Suprapubic skin (tissue), 4 donors: ENCODE results near the gene TAS1R2. TPM values are rescaled to one million over a fixed set of nuclear protein-coding genes. Genes with fewer than 3 reads are reported as not detected.

Experiments used
- DNase-seq, 2 donors: peaks; one replicate each; pipeline ENCODE4 v3.0.0-alpha.2; 2019; ENCODE audit warnings: low spot score in 2 of 2
- H3K27ac ChIP-seq: fragments of 200-600 bp; sonication (generic); one replicate; pipeline ENCODE4 v1.5.1; 2019
- H3K27me3 ChIP-seq: fragments of 200-600 bp; sonication (generic); one replicate; pipeline ENCODE4 v1.5.1; 2019
- H3K36me3 ChIP-seq: fragments of 200-600 bp; sonication (generic); one replicate; pipeline ENCODE4 v1.5.1; 2019
- H3K4me1 ChIP-seq: fragments of 200-600 bp; sonication (generic); one replicate; pipeline ENCODE4 v1.5.1; 2019
- H3K4me3 ChIP-seq: fragments of 200-600 bp; sonication (generic); one replicate; pipeline ENCODE4 v1.5.1; 2019; ENCODE audit warnings: mild to moderate bottlenecking
- H3K9me3 ChIP-seq: fragments of 200-600 bp; sonication (generic); one replicate; pipeline ENCODE4 v1.5.1; 2019
- EP300 ChIP-seq: sonication (generic); formaldehyde crosslinking; IDR thresholded peaks from one replicate; pipeline ENCODE4 v1.6.1; 2017; ENCODE audit warnings: antibody characterized with exemption
- POLR2A ChIP-seq, 2 donors: fragments of 450-650 bp; IDR thresholded peaks; one replicate each; pipeline ENCODE4 v1.6.1; 2017; ENCODE audit warnings: antibody characterized with exemption in 2 of 2, mild to moderate bottlenecking in 2 of 2, moderate library complexity in 2 of 2
- POLR2AphosphoS5 ChIP-seq, 3 donors: sonication (generic); formaldehyde crosslinking; IDR thresholded peaks; one replicate each; pipeline ENCODE4 v1.6.1; 2017; ENCODE audit warnings: antibody characterized with exemption in 3 of 3
- WGBS: methylation state at CpG from one replicate; pipeline ENCODE4 v1.1.5; 2018; 5-methylcytosine and 5-hydroxymethylcytosine counted together
- total RNA-seq, 4 donors: library from RNA; depleted of rRNA; stranded (reverse); fragments of >200 nt; gene quantifications; one replicate each; pipeline ENCODE4 v1.1.0, GENCODE V29; 2016
- TF ChIP-seq, protein P1 (sequence below), 2 donors: fragments of 200-600 bp in 1 of 2; fragments of 450-650 bp in 1 of 2; sonication (generic) in 1 of 2; IDR thresholded peaks; one replicate each; pipeline ENCODE4 v1.5.1; 2016 to 2019; ENCODE audit warnings: antibody characterized with exemption in 2 of 2, mild to moderate bottlenecking in 1 of 2, moderate library complexity in 1 of 2

Gene TAS1R2
- total RNA-seq, 4 donors from 2014 or later, result 0.38 to 1.3 (median 1.2) TPM; not detected in 1

DNA sequence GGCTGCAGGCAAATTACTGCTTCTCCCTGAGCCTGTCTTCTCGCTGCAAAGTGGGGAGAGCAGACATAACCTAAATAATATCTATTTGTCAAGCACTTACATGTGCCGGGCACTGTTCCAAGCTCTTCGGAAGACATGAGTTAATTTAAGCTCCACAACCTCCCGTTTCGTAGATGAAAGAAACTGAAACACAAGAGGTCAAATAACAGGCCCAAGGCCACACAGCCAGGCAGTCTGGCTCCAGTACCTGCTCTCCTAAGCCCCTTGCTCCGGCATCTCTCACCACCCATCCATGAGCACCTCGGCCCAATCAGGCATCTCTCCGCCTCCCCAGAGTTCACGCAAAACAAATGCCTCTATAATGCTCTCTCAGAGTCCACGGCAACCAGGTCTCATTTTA lies 65.4 kb downstream of the TAS1R2 start:
- peaks cover 6% of the 10 kb centered on the region for H3K9me3 ChIP-seq
- TF ChIP-seq EP300, result no peak
- no peak for TF ChIP-seq POLR2AphosphoS5 (IDR thresholded peaks at IDR 0.05)
- TF ChIP-seq, protein P1, sequence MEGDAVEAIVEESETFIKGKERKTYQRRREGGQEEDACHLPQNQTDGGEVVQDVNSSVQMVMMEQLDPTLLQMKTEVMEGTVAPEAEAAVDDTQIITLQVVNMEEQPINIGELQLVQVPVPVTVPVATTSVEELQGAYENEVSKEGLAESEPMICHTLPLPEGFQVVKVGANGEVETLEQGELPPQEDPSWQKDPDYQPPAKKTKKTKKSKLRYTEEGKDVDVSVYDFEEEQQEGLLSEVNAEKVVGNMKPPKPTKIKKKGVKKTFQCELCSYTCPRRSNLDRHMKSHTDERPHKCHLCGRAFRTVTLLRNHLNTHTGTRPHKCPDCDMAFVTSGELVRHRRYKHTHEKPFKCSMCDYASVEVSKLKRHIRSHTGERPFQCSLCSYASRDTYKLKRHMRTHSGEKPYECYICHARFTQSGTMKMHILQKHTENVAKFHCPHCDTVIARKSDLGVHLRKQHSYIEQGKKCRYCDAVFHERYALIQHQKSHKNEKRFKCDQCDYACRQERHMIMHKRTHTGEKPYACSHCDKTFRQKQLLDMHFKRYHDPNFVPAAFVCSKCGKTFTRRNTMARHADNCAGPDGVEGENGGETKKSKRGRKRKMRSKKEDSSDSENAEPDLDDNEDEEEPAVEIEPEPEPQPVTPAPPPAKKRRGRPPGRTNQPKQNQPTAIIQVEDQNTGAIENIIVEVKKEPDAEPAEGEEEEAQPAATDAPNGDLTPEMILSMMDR (IDR thresholded peaks at IDR 0.05), result no peak
- TF ChIP-seq POLR2A (IDR thresholded peaks at IDR 0.05), result no peak
- no peak overlapping the region for H3K27ac ChIP-seq
- DNase-seq, result no peak
- no peaks in the 10 kb centered on the region for H3K4me1 ChIP-seq
- peaks cover 62% of the 10 kb centered on the region for H3K27me3 ChIP-seq
- WGBS, result 31% methylated on average over 7 of the region's 10 CpGs
- H3K4me3 ChIP-seq, result no peak overlapping the region
- no peaks in the 10 kb centered on the region for H3K36me3 ChIP-seq

DNA sequence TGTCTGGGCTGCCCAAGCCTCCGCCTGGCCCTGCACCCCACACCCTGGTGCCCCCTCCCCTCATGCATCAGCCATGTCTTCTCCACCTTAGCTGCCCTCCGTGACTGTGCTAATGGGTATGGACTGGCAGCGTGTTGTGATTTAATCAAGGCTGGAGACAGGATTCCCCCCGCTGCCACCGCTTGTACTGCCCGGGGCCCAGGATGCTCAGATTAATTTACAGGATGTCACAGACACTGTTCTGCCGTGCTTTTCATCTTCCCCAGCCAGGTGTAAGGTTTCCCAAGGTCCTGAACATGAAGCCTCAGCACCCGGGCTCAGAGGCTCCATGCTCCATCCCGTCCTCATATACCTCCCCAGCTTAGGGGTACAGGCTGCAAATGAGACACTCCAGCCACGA lies 66.3 kb downstream of the TAS1R2 start:
- WGBS, result 46% methylated on average over 4 of the region's 10 CpGs
- peaks cover 67% of the 10 kb centered on the region for H3K27me3 ChIP-seq
- H3K4me3 ChIP-seq, result no peak overlapping the region

DNA sequence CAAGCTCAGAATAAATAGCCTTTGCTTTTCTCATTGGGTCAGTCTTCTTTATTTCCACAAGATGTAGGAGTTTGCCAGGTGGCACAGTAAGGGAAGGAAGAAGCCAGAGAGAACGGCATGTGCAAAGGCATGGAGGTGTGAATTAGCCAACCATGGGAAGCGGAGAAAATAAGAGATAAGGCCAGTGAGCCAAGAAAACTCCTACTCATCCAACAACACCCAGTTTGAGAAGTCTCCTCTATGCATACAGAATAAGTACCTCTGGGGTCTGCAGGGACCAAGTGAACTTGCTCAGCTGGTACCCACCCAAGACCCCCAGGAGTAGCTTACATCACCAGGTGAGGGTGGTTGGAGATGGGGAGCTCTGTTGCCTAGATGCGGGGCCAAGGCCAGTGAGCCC lies 66.7 kb downstream of the TAS1R2 start:
- TF ChIP-seq, protein P1 (IDR thresholded peaks at IDR 0.05), result no peak
- TF ChIP-seq POLR2AphosphoS5 (IDR thresholded peaks at IDR 0.05) (no peak), EP300 (no peak), POLR2A (IDR thresholded peaks at IDR 0.05) (no peak)
- Histone ChIP-seq H3K36me3 (no peaks in the 10 kb centered on the region), H3K9me3 (peaks cover 6% of the 10 kb centered on the region), H3K27ac (no peak overlapping the region), H3K4me1 (no peaks in the 10 kb centered on the region), H3K4me3 (no peak overlapping the region), H3K27me3 (peaks cover 71% of the 10 kb centered on the region)
- no peak for DNase-seq
- WGBS, result 84% methylated on average over 2 of the region's 3 CpGs

More for the DNA sequence above, 66.3 kb downstream of the TAS1R2 start:
- Histone ChIP-seq H3K4me1 (no peaks in the 10 kb centered on the region), H3K27ac (no peak overlapping the region), H3K9me3 (peaks cover 6% of the 10 kb centered on the region), H3K36me3 (no peaks in the 10 kb centered on the region)
- TF ChIP-seq, protein P1 (IDR thresholded peaks at IDR 0.05), result no peak
- TF ChIP-seq EP300 (no peak), POLR2A (IDR thresholded peaks at IDR 0.05) (no peak), POLR2AphosphoS5 (IDR thresholded peaks at IDR 0.05) (no peak)
- DNase-seq, result no peak

Other genes with a start within 250 kb of the TAS1R2 start
- gene PAX7, start 228.8 kb downstream of the TAS1R2 start, total RNA-seq, result under 1 TPM in 1 of 4 donors, not detected in 3; 0.08 TPM
- gene ALDH4A1, start 42.9 kb upstream of the TAS1R2 start, total RNA-seq, result 10 to 100 TPM; 25.0 to 33.0 (median 29.6) TPM
- 100 to 1,000 TPM; 327 to 569 (median 449) TPM for gene IFFO2, start 97.0 kb upstream of the TAS1R2 start, total RNA-seq